Smooth muscle cell (in vitro differentiated cells): ENCODE data around the gene ARHGEF11. TPM values are rescaled to one million over a fixed set of nuclear protein-coding genes. Genes with fewer than 3 reads are reported as not detected.

Experiments
- DNase-seq: peaks from one replicate; lab custom pipeline; 2025; ENCODE audit not compliant: unreplicated experiment; lab: John Stamatoyannopoulos, UW
- H2AFZ ChIP-seq: fragments of 200-600 bp; sonication (generic); 2 replicates; pipeline ENCODE4 v1.6.0; 2016; ENCODE audit warnings: antibody characterized with exemption, low read depth, mild to moderate bottlenecking
- H3F3A ChIP-seq: fragments of 200-600 bp; sonication (generic); 2 replicates; pipeline ENCODE4 v1.6.0; 2017; ENCODE audit warnings: antibody characterized with exemption, low read depth
- H3K27ac ChIP-seq: fragments of 200-600 bp; sonication (generic); 2 replicates; pipeline ENCODE4 v1.5.1; 2016; ENCODE audit warnings: low read depth, mild to moderate bottlenecking
- H3K27me3 ChIP-seq: fragments of 200-600 bp; sonication (generic); 2 replicates; pipeline ENCODE4 v1.6.1; 2016; ENCODE audit warnings: low read depth, mild to moderate bottlenecking
- H3K36me3 ChIP-seq: fragments of 200-600 bp; sonication (generic); 2 replicates; pipeline ENCODE4 v1.5.1; 2016; ENCODE audit warnings: low read depth
- H3K4me1 ChIP-seq: fragments of 200-600 bp; sonication (generic); 2 replicates; pipeline ENCODE4 v1.5.1; 2016; ENCODE audit warnings: low read depth
- H3K4me2 ChIP-seq: fragments of 200-600 bp; sonication (generic); 2 replicates; pipeline ENCODE4 v1.6.0; 2016; ENCODE audit warnings: mild to moderate bottlenecking
- H3K4me3 ChIP-seq: fragments of 200-600 bp; sonication (generic); 2 replicates; pipeline ENCODE4 v1.5.1; 2016; ENCODE audit warnings: mild to moderate bottlenecking
- H3K79me2 ChIP-seq: fragments of 200-600 bp; sonication (generic); 2 replicates; pipeline ENCODE4 v1.6.0; 2016; ENCODE audit warnings: low read depth, mild to moderate bottlenecking
- H3K9ac ChIP-seq: fragments of 200-600 bp; sonication (generic); 2 replicates; pipeline ENCODE4 v1.6.0; 2016; ENCODE audit warnings: low read depth
- H3K9me3 ChIP-seq: fragments of 200-600 bp; sonication (generic); replicated peaks from 2 replicates; pipeline ENCODE4 v1.5.1; 2016; ENCODE audit warnings: low read depth
- H4K20me1 ChIP-seq: fragments of 200-600 bp; sonication (generic); 2 replicates; pipeline ENCODE4 v1.6.0; 2016; ENCODE audit warnings: low read depth
- CTCF ChIP-seq: fragments of 200-600 bp; sonication (generic); IDR thresholded peaks from 2 replicates; pipeline ENCODE4 v1.5.1; 2017; ENCODE audit warnings: borderline replicate concordance, mild to moderate bottlenecking, antibody characterized with exemption; ENCODE audit not compliant: insufficient read depth, poor library complexity, severe bottlenecking
- WGBS: methylation state at CpG from one replicate; pipeline ENCODE4 v1.1.7; 2016; ENCODE audit warnings: low lambda C conversion rate; 5-methylcytosine and 5-hydroxymethylcytosine counted together
- polyA plus RNA-seq: library from polyadenylated mRNA; unstranded; fragments of >200 nt; fragmentation: Nextera tagmentation; extraction: Ambion mirVana; gene quantifications from 2 replicates; pipeline ENCODE4 v1.2.1, GENCODE V29; 2016
- total RNA-seq: library from RNA; depleted of rRNA; stranded (reverse); fragments of >200 nt; gene quantifications from 2 replicates; pipeline ENCODE4 v1.2.3, GENCODE V29; 2014

ARHGEF11 gene
- total and polyA plus RNA-seq, 2 experiments from 2014 or later, result 15.1 to 20.1 TPM

GRCh38 chr1:157089789-157090188, 44.2 kb upstream of the ARHGEF11 start:
- WGBS, result 91% methylated on average over 9 of the region's 9 CpGs
- Histone ChIP-seq H3K79me2 (no peaks in the 10 kb centered on the region), H2AFZ (peak overlapping the region; percentile 47), H4K20me1 (no peaks in the 10 kb centered on the region), H3K9ac (no peak overlapping the region), H3F3A (peaks cover 8% of the 10 kb centered on the region), H3K9me3 (no peaks in the 10 kb centered on the region), H3K4me1 (no peaks in the 10 kb centered on the region), H3K36me3 (no peaks in the 10 kb centered on the region), H3K27me3 (no peaks in the 10 kb centered on the region), H3K4me2 (peak overlapping the region; percentile 58), H3K27ac (no peak overlapping the region), H3K4me3 (no peak overlapping the region)
- TF ChIP-seq CTCF, result no peak
- no peak for DNase-seq

GRCh38 chr1:157088607-157089006, 43.1 kb upstream of the ARHGEF11 start:
- Histone ChIP-seq H2AFZ (no peak overlapping the region), H3F3A (peaks cover 8% of the 10 kb centered on the region), H3K9ac (no peak overlapping the region), H3K9me3 (no peaks in the 10 kb centered on the region), H3K4me3 (no peak overlapping the region), H4K20me1 (no peaks in the 10 kb centered on the region), H3K4me2 (no peak overlapping the region), H3K4me1 (no peaks in the 10 kb centered on the region), H3K79me2 (no peaks in the 10 kb centered on the region), H3K27ac (no peak overlapping the region), H3K36me3 (no peaks in the 10 kb centered on the region), H3K27me3 (no peaks in the 10 kb centered on the region)
- TF ChIP-seq CTCF, result no peak
- DNase-seq, result no peak

GRCh38 chr1:157087030-157087429, 41.5 kb upstream of the ARHGEF11 start:
- Histone ChIP-seq H2AFZ (no peak overlapping the region), H3K27ac (no peak overlapping the region), H3K79me2 (no peaks in the 10 kb centered on the region), H3K36me3 (no peaks in the 10 kb centered on the region), H4K20me1 (no peaks in the 10 kb centered on the region), H3K4me2 (no peak overlapping the region), H3K27me3 (no peaks in the 10 kb centered on the region), H3K4me3 (no peak overlapping the region), H3K4me1 (peaks cover 2% of the 10 kb centered on the region), H3K9ac (no peak overlapping the region), H3K9me3 (no peaks in the 10 kb centered on the region), H3F3A (peaks cover 8% of the 10 kb centered on the region)
- no peak for DNase-seq
- no peak for TF ChIP-seq CTCF
- WGBS, result 82% methylated on average over 5 of the region's 5 CpGs

- Histone ChIP-seq H3K36me3 (no peaks in the 10 kb centered on the region), H4K20me1 (no peaks in the 10 kb centered on the region), H3K9ac (no peak overlapping the region), H3K27me3 (no peaks in the 10 kb centered on the region), H3K4me2 (no peak overlapping the region), H3K4me3 (no peak overlapping the region), H3K27ac (no peak overlapping the region), H3K9me3 (no peaks in the 10 kb centered on the region), H2AFZ (no peak overlapping the region), H3K4me1 (peaks cover 10% of the 10 kb centered on the region), H3K79me2 (no peaks in the 10 kb centered on the region), H3F3A (peaks cover 8% of the 10 kb centered on the region)
- no peak for TF ChIP-seq CTCF
- WGBS, result 75% methylated on average over 6 of the region's 6 CpGs
- no peak for DNase-seq
Observed at GRCh38 chr1:157086299-157086698, 40.8 kb upstream of the ARHGEF11 start.
